GM18505 (cell line): Measurements from ENCODE around the gene RBBP8NL.
"Not testable (repeated sequence)": the region's sequence is repeated elsewhere in the genome, so short reads cannot be mapped to it uniquely, and the experiment has no call there.

Source experiments
- ATAC-seq: cut with Tn5 transposase; IDR thresholded peaks from one replicate; pipeline ENCODE4 v1.9.1; 2021; ENCODE audit not compliant: unreplicated experiment
- POLR2A ChIP-seq: IDR thresholded peaks from 4 replicates; pipeline ENCODE4 v1.6.1; 2011; ENCODE audit warnings: borderline replicate concordance; ENCODE audit not compliant: insufficient read depth, insufficient read length; ENCODE audit errors: extremely low read depth

The RBBP8NL gene

DNA sequence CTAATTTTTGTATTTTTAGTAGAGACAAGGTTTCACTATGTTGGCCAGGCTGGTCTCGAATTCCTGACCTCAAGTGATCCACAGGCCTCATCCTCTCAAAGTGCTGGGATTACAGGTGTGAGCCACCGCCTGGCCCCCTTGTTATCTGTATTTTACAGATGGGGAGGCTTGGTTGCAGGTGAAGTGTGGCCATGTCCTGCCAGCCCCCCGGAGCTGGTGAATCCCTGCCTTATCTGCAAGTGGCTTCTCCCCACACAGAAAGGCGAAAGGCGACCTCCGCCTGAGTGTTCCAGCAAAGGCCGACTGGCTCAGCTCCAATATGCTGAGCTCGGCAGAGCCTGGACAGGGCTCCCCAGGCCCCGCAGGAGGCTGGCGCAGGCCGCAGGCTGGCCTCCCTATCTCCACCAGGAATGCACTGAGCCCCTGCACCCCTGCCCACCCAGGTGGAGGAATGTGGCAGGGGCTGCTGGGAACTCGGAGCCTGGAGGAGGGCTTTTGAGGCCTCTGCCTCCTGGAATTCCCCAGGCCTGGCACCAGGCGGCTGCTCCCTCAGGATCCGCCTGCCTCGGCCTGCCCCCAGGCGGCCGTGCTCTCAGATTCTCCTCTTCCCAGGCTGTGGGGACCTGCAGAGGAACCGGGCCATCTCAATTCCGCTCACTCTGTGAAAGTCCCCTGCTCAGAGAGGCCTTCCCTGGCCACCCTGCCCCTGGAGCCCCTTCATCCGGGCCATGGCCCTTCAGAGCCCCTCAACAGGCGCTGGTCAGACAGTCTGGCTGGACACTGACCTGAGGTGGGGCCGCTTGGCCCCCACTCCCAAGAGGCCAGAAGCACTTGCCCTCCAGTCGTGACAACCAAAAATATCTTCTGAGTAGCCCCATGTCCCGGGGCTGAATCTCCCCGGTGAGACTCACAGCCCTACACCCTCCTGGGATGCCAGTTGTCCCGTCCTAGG is 51.0 kb downstream of the RBBP8NL start:
- no peak for TF ChIP-seq POLR2A
- ATAC-seq = no peak

GRCh38 chr20:62374331-62375152 is 52.8 kb downstream of the RBBP8NL start:
- ATAC-seq = no peak
- TF ChIP-seq POLR2A = no peak

GRCh38 chr20:62373631-62374179 is 53.6 kb downstream of the RBBP8NL start:
- not testable (repeated sequence) for ATAC-seq

- ATAC-seq = no peak
- TF ChIP-seq POLR2A = no peak
These were observed 55.0 kb downstream of the RBBP8NL start for GRCh38 chr20:62372042-62372993.

- no peak for ATAC-seq
- no peak for TF ChIP-seq POLR2A
These were observed 55.7 kb downstream of the RBBP8NL start for GRCh38 chr20:62371588-62372041.

GRCh38 chr20:62370807-62371587 is 56.3 kb downstream of the RBBP8NL start:
- ATAC-seq = no peak

GRCh38 chr20:62370115-62370806 is 57.1 kb downstream of the RBBP8NL start:
- TF ChIP-seq POLR2A = no peak
- no peak for ATAC-seq

More at GRCh38 chr20:62370807-62371587, 56.3 kb downstream of the RBBP8NL start:
- no peak for TF ChIP-seq POLR2A

DNA sequence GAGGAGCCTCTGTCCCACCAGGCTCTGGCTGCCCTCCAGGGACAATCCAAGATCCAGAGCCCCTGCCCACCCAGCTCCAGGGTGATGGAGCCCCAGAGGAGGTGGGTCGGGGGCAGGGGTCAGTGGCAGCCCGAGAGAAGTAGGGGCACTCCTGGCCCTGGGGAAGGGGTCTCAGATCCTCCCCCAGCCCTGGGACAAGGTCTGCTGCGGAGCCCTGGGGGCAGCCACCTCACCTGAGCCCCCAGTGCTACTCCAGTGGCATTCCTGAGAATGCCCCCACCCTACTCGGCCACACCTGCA is 57.6 kb downstream of the RBBP8NL start:
- no peak for ATAC-seq
- no peak for TF ChIP-seq POLR2A

DNA sequence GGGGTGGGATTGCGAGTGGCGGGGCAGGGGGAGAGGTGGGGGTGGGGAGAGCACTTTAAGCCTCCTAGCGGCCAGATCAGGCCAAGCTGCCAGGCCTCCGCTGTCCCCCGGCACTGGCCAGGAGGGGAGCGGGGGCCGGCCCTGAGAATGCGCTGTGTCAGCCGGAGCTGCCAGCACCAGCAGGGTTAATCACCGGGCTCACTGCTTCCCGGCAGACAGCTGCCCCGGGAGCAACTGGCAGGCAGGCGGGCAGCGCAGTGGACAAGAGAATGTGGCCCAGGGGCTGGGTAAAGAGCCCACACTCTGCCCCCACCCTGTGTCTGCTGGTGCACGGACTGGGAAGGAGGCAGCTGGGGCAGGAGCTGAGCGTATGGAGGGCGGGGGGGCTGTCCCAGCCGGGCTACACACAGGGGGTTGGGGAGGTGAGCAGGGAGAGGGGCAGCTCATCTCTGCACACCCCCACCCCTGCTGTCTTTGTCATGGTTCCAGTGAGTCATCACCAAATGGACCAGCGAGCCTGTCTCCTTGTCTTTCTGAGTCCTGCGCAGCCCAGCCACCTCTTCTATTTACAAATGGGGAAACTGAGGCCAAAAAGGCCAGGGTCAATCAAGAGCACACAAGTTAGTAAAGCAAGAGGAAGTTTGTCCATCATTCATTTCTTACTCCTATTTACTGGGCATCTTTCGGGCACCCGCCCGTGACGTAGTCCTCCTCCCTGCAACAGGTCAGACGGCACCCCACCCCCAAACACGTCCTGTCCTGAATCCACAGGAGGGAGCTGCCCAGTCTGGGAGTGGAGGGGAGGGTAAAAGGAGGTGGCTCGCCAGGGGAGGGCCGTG is 58.1 kb downstream of the RBBP8NL start:
- no peak for ATAC-seq
- TF ChIP-seq POLR2A = no peak

DNA sequence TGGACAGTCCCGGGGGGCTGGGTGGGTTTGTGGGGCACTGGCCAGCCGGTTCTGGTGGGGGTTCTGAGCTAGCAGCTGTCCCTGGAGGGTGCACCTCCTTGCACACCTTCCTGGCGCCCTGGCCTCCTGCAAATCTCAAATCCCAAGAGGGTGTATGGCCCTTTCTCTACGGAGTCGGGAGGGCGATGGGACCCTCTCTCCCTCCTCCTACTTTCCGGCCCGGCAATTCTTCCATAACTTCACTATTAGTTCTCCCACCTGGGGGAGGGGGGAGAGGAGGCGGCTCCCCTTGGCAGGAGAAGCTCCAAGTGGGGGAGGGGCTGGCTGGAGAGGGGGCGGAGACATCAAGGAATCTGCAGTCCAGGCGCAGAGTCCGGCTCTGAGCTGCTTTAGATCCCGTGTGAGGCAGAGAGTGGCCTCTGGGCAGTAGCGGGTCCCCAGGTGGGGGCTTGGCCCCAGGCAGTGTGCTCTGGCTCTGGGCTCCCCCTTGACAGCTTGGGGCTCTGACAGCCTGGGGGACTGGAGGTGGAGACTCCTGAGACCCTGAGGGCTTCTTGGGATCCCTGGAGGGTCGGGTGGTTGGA is 58.9 kb downstream of the RBBP8NL start:
- no peak for TF ChIP-seq POLR2A
- no peak for ATAC-seq
